ENCODE measurements around the gene LRRC17. TPM values are rescaled to one million over a fixed set of nuclear protein-coding genes. Genes with fewer than 3 reads are reported as not detected.

LRRC17 gene
- total RNA-seq, 1 donor from 2014 or later = 35.8 TPM

GRCh38 chr7:102916881-102917280, 4.1 kb downstream of the LRRC17 start:
- H3K4me3 Mint-ChIP-seq = no peak overlapping the region
- DNase-seq (ENCODE audit: low read depth, low spot score) = no peak
- H3K36me3 Mint-ChIP-seq (ENCODE audit: low read depth) = peaks cover 4% of the 10 kb centered on the region
- TF ChIP-seq, protein P1, sequence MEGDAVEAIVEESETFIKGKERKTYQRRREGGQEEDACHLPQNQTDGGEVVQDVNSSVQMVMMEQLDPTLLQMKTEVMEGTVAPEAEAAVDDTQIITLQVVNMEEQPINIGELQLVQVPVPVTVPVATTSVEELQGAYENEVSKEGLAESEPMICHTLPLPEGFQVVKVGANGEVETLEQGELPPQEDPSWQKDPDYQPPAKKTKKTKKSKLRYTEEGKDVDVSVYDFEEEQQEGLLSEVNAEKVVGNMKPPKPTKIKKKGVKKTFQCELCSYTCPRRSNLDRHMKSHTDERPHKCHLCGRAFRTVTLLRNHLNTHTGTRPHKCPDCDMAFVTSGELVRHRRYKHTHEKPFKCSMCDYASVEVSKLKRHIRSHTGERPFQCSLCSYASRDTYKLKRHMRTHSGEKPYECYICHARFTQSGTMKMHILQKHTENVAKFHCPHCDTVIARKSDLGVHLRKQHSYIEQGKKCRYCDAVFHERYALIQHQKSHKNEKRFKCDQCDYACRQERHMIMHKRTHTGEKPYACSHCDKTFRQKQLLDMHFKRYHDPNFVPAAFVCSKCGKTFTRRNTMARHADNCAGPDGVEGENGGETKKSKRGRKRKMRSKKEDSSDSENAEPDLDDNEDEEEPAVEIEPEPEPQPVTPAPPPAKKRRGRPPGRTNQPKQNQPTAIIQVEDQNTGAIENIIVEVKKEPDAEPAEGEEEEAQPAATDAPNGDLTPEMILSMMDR (conservative IDR thresholded peaks at IDR 0.05) = no peak
- no peak overlapping the region for H3K27ac Mint-ChIP-seq (ENCODE audit: unreplicated experiment)
- H3K9me3 Mint-ChIP-seq = no peaks in the 10 kb centered on the region
- no peaks in the 10 kb centered on the region for H3K27me3 Mint-ChIP-seq (ENCODE audit: low read depth)
- peaks cover 32% of the 10 kb centered on the region for H3K4me1 Mint-ChIP-seq

- H3K36me3 Mint-ChIP-seq (ENCODE audit: low read depth) = peaks cover 4% of the 10 kb centered on the region
- TF ChIP-seq, protein P1 (conservative IDR thresholded peaks at IDR 0.05) = no peak
- no peak for DNase-seq (ENCODE audit: low read depth, low spot score)
- no peaks in the 10 kb centered on the region for H3K27me3 Mint-ChIP-seq (ENCODE audit: low read depth)
- H3K27ac Mint-ChIP-seq (ENCODE audit: unreplicated experiment) = no peak overlapping the region
- no peaks in the 10 kb centered on the region for H3K9me3 Mint-ChIP-seq
- no peak overlapping the region for H3K4me3 Mint-ChIP-seq
- H3K4me1 Mint-ChIP-seq = peaks cover 24% of the 10 kb centered on the region
Measured at GRCh38 chr7:102917436-102918353, 4.9 kb downstream of the LRRC17 start.

- H3K4me1 Mint-ChIP-seq = peaks cover 13% of the 10 kb centered on the region
- no peak overlapping the region for H3K27ac Mint-ChIP-seq (ENCODE audit: unreplicated experiment)
- H3K4me3 Mint-ChIP-seq = no peak overlapping the region
- H3K36me3 Mint-ChIP-seq (ENCODE audit: low read depth) = peaks cover 6% of the 10 kb centered on the region
- H3K27me3 Mint-ChIP-seq (ENCODE audit: low read depth) = no peaks in the 10 kb centered on the region
- H3K9me3 Mint-ChIP-seq = peaks cover 2% of the 10 kb centered on the region
- TF ChIP-seq, protein P1 (conservative IDR thresholded peaks at IDR 0.05) = no peak
- no peak for DNase-seq (ENCODE audit: low read depth, low spot score)
Measured at GRCh38 chr7:102918845-102919244, 6.0 kb downstream of the LRRC17 start.

GRCh38 chr7:102925976-102926782, 13.4 kb downstream of the LRRC17 start:
- H3K27ac Mint-ChIP-seq (ENCODE audit: unreplicated experiment) = no peak overlapping the region
- no peaks in the 10 kb centered on the region for H3K27me3 Mint-ChIP-seq (ENCODE audit: low read depth)
- no peak overlapping the region for H3K4me3 Mint-ChIP-seq
- no peak for DNase-seq (ENCODE audit: low read depth, low spot score)
- H3K4me1 Mint-ChIP-seq = peaks cover 4% of the 10 kb centered on the region
- H3K9me3 Mint-ChIP-seq = peaks cover 2% of the 10 kb centered on the region
- TF ChIP-seq, protein P1 (conservative IDR thresholded peaks at IDR 0.05) = no peak
- peaks cover 9% of the 10 kb centered on the region for H3K36me3 Mint-ChIP-seq (ENCODE audit: low read depth)

DNA sequence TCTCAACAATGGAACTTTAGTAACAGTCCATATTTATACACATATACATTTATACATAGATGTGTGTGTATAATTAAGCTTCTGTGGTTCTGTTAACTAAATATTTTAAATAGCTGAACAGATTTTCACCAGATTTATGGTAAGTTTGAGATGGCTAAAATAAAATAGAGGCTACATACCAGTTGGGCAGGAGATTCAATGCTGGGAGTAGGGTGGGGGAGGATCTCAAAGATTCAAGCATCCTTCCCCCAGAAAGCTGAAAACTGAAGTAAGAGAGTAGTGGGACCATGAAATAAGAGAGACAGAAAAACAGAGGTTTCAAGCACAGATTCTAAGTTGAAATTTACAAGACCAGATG, 14.0 kb downstream of the LRRC17 start:
- TF ChIP-seq, protein P1 (conservative IDR thresholded peaks at IDR 0.05) = no peak
- DNase-seq (ENCODE audit: low read depth, low spot score) = no peak
- Mint-ChIP-seq H3K4me3 (no peak overlapping the region), H3K36me3 (ENCODE audit: low read depth) (peaks cover 9% of the 10 kb centered on the region), H3K27ac (ENCODE audit: unreplicated experiment) (no peak overlapping the region), H3K9me3 (peaks cover 2% of the 10 kb centered on the region), H3K27me3 (ENCODE audit: low read depth) (no peaks in the 10 kb centered on the region), H3K4me1 (peaks cover 4% of the 10 kb centered on the region)

Data from neural crest cell (in vitro differentiated cells).